SK-N-SH (cell line): ENCODE measurements around the gene ASB9. TPM values are rescaled to one million over a fixed set of nuclear protein-coding genes. Genes with fewer than 3 reads are reported as not detected.

ENCODE experiments used
- CTCF ChIA-PET: fragments of 300-600, 350-600 bp; formaldehyde crosslinking; extraction: SDS; loops from one replicate; lab custom pipeline; 2021; lab: Yijun Ruan, JAX
- POLR2A ChIA-PET: fragments of 350-600 bp; sonication (Branson Sonifier 250); formaldehyde crosslinking; extraction: SDS; loops from one replicate; lab custom pipeline; 2020; ENCODE audit warnings: antibody characterized with exemption, inconsistent platforms; lab: Yijun Ruan, JAX
- DNase-seq: peaks from one replicate; pipeline ENCODE4 v3.0.0; 2012
- H2AFZ ChIP-seq: fragments of 200-600 bp; sonication (generic); 2 replicates; pipeline ENCODE4 v1.8.1; 2016; ENCODE audit warnings: antibody characterized with exemption, mild to moderate bottlenecking, low read depth
- H3F3A ChIP-seq: fragments of 200-600 bp; sonication (generic); replicated peaks from 2 replicates; pipeline ENCODE3; 2016; ENCODE audit warnings: antibody characterized with exemption, mild to moderate bottlenecking; ENCODE audit not compliant: insufficient read depth
- H3K27ac ChIP-seq, 2 experiments: fragments of 200-500 bp in 1 of 2; fragments of 200-600 bp in 1 of 2; sonication (Bioruptor generic) in 1 of 2; sonication (generic), shearing (Covaris generic) in 1 of 2; 2 replicates each; pipeline versions ENCODE4 v1.5.1 to v1.6.1; 2014 to 2016; ENCODE audit warnings: low read depth in 2 of 2, inconsistent platforms in 1 of 2, low read length in 1 of 2, mild to moderate bottlenecking in 1 of 2, mixed read lengths in 1 of 2
- H3K27me3 ChIP-seq: fragments of 200-600 bp; sonication (generic), shearing (Covaris generic); 2 replicates; pipeline ENCODE4 v1.6.1; 2016; ENCODE audit warnings: mixed run types; ENCODE audit not compliant: insufficient read depth
- H3K36me3 ChIP-seq, 2 experiments: fragments of 200-500 bp in 1 of 2; fragments of 200-600 bp in 1 of 2; sonication (Bioruptor generic) in 1 of 2; sonication (generic) in 1 of 2; replicated peaks in 1 of 2; 2 replicates each; pipeline versions ENCODE3 to v1.5.1; 2014 to 2016; ENCODE audit warnings: low read length in 1 of 2, mild to moderate bottlenecking in 1 of 2; ENCODE audit not compliant: insufficient read depth in 2 of 2, control insufficient read depth in 1 of 2
- H3K4me1 ChIP-seq, 2 experiments: fragments of 200-500 bp in 1 of 2; fragments of 200-600 bp in 1 of 2; sonication (Bioruptor generic) in 1 of 2; sonication (generic), shearing (Covaris generic) in 1 of 2; 2 replicates each; pipeline versions ENCODE4 v1.5.1 to v1.6.1; 2014 to 2016; ENCODE audit warnings: low read depth in 1 of 2, low read length in 1 of 2, mixed run types in 1 of 2; ENCODE audit not compliant: insufficient read depth in 2 of 2, control insufficient read depth in 1 of 2
- H3K4me2 ChIP-seq: fragments of 200-600 bp; sonication (generic), shearing (Covaris generic); 2 replicates; pipeline ENCODE4 v1.6.1; 2017; ENCODE audit warnings: mixed run types
- H3K4me3 ChIP-seq, 2 experiments: fragments of 200-500 bp in 1 of 2; fragments of 200-600 bp in 1 of 2; sonication (Bioruptor generic) in 1 of 2; sonication (generic), shearing (Covaris generic) in 1 of 2; 2 replicates each; pipeline versions ENCODE4 v1.5.1 to v1.8.1; 2014 to 2016; ENCODE audit warnings: low read depth in 2 of 2, inconsistent platforms in 1 of 2, low read length in 1 of 2, mild to moderate bottlenecking in 1 of 2, mixed read lengths in 1 of 2, moderate library complexity in 1 of 2
- H3K79me2 ChIP-seq: fragments of 200-600 bp; sonication (generic); 2 replicates; pipeline ENCODE4 v1.8.1; 2017; ENCODE audit warnings: mild to moderate bottlenecking; ENCODE audit not compliant: insufficient read depth
- H3K9ac ChIP-seq: fragments of 200-600 bp; sonication (generic); 2 replicates; pipeline ENCODE4 v1.6.1; 2017; ENCODE audit warnings: mixed run types
- H3K9me2 ChIP-seq: fragments of 200-600 bp; sonication (generic); 2 replicates; pipeline ENCODE4 v1.6.1; 2017; ENCODE audit warnings: mixed run types
- H3K9me3 ChIP-seq: fragments of 200-600 bp; sonication (generic); 2 replicates; pipeline ENCODE4 v1.6.1; 2017; ENCODE audit warnings: mixed run types, mild to moderate bottlenecking, moderate library complexity
- H4K20me1 ChIP-seq: fragments of 200-600 bp; sonication (generic); 2 replicates; pipeline ENCODE4 v1.6.1; 2017; ENCODE audit warnings: mild to moderate bottlenecking, mixed run types; ENCODE audit not compliant: insufficient read depth
- CHD2 ChIP-seq: fragments of 150-350 bp; IDR thresholded peaks from 2 replicates; pipeline ENCODE4 v1.6.1; 2018; ENCODE audit warnings: low read length; ENCODE audit not compliant: partially characterized antibody
- EP300 ChIP-seq, 2 experiments: IDR thresholded peaks; 2 replicates each; pipeline versions ENCODE4 v1.4.0 to v1.6.1; 2012; ENCODE audit warnings: borderline replicate concordance in 1 of 2, low read depth in 1 of 2, low read length in 1 of 2
- EZH2phosphoT487 ChIP-seq: fragments of 200-600 bp; sonication (generic); IDR thresholded peaks from 2 replicates; pipeline ENCODE4 v1.6.1; 2017; ENCODE audit warnings: low read depth, mixed run types, mild to moderate bottlenecking, antibody characterized with exemption, moderate library complexity, borderline replicate concordance
- FOSL2 ChIP-seq: IDR thresholded peaks from 2 replicates; pipeline ENCODE4 v1.4.0; 2012; ENCODE audit warnings: low read depth, mild to moderate bottlenecking, moderate library complexity, borderline replicate concordance
- FOXJ3 ChIP-seq: sonication (generic); formaldehyde crosslinking; IDR thresholded peaks from 2 replicates; pipeline ENCODE4 v1.5.1; 2020; ENCODE audit warnings: mild to moderate bottlenecking, missing genetic modification reagents
- FOXM1 ChIP-seq: IDR thresholded peaks from 2 replicates; pipeline ENCODE4 v1.4.0; 2012; ENCODE audit warnings: low read depth, mild to moderate bottlenecking
- GABPA ChIP-seq: IDR thresholded peaks from 2 replicates; pipeline ENCODE4 v1.4.0; 2012; ENCODE audit warnings: low read depth, mild to moderate bottlenecking
- GATA2 ChIP-seq: sonication (generic); formaldehyde crosslinking; IDR thresholded peaks from 2 replicates; pipeline ENCODE4 v1.5.0; 2020; ENCODE audit warnings: mild to moderate bottlenecking, missing genetic modification reagents
- MAX ChIP-seq: IDR thresholded peaks from 2 replicates; pipeline ENCODE4 v1.4.0; 2012; ENCODE audit warnings: low read depth
- MXI1 ChIP-seq: IDR thresholded peaks from 2 replicates; pipeline ENCODE4 v1.6.1; 2012; ENCODE audit warnings: mild to moderate bottlenecking, low read depth, low read length, improper control_type of control experiment
- POLR2AphosphoS5 ChIP-seq: IDR thresholded peaks from 2 replicates; pipeline ENCODE4 v1.6.1; 2012; ENCODE audit warnings: low read depth, low read length
- RAD21 ChIP-seq: IDR thresholded peaks from 2 replicates; pipeline ENCODE4 v1.6.1; 2012; ENCODE audit warnings: mild to moderate bottlenecking, low read length
- RFX5 ChIP-seq: IDR thresholded peaks from 2 replicates; pipeline ENCODE4 v1.6.1; 2012; ENCODE audit warnings: mild to moderate bottlenecking, improper control_type of control experiment, low read length
- RXRA ChIP-seq: IDR thresholded peaks from 2 replicates; pipeline ENCODE4 v1.4.0; 2012; ENCODE audit warnings: low read depth, mild to moderate bottlenecking, borderline replicate concordance
- TCF12 ChIP-seq: IDR thresholded peaks from 2 replicates; pipeline ENCODE4 v1.4.0; 2012
- TEAD4 ChIP-seq: IDR thresholded peaks from 2 replicates; pipeline ENCODE4 v1.4.0; 2012; ENCODE audit warnings: mild to moderate bottlenecking, borderline replicate concordance; ENCODE audit not compliant: insufficient read depth
- USF1 ChIP-seq: IDR thresholded peaks from 2 replicates; pipeline ENCODE4 v1.4.0; 2012; ENCODE audit warnings: low read depth, borderline replicate concordance
- USF2 ChIP-seq: fragments of 150-350 bp; IDR thresholded peaks from 2 replicates; pipeline ENCODE4 v1.6.1; 2017; ENCODE audit warnings: antibody characterized with exemption, low read length, low read depth, borderline replicate concordance
- WGBS: methylation state at CpG from one replicate; pipeline ENCODE4 v1.1.6; 2017; ENCODE audit warnings: low lambda C conversion rate; 5-methylcytosine and 5-hydroxymethylcytosine counted together
- polyA plus RNA-seq, 3 experiments: library from polyadenylated mRNA; depleted of rRNA; stranded (reverse); fragments of >200 nt; gene quantifications; 2 replicates each; pipeline ENCODE4 v1.2.3, GENCODE V29; 2012
- TF ChIP-seq, protein P1 (sequence below): IDR thresholded peaks from 2 replicates; pipeline ENCODE4 v1.4.0; 2012; ENCODE audit warnings: low read depth, borderline replicate concordance
- TF ChIP-seq, protein P2 (sequence below): IDR thresholded peaks from 2 replicates; pipeline ENCODE4 v1.6.1; 2012; ENCODE audit warnings: mild to moderate bottlenecking, low read depth, low read length, moderate library complexity

ASB9 gene
- polyA plus RNA-seq, 1 of the 3 experiments (the other 2 are of a cell fraction) = 2.5 TPM

DNA sequence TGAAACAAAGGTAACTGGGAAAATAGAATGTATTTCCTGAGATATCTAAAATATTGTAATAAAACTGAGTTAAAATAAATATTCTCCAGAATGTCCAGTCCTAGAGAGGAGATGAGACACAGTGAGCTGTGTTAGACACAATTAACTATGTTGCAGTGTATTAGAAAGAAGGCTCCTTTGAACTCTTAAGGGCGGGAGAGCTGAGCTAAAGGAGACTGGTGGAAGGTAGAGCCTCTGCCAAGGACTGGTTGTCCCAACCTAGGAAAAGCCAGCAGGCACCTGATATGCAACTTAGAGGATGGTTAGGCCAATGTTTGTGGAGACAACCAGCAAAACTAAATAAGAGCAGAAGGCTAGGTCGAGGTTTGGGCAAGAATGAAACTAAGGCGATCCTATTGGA, 41.2 kb upstream of the ASB9 start:
- no peaks in the 10 kb centered on the region for H3K9me2 ChIP-seq
- H3K27me3 ChIP-seq = peaks cover 5% of the 10 kb centered on the region; the same call in 1 of the 2 replicates
- no peak overlapping the region for H3K4me2 ChIP-seq
- TF ChIP-seq TEAD4 = no peak
- no peak for TF ChIP-seq RFX5
- no peak for TF ChIP-seq MXI1
- no peak for TF ChIP-seq RXRA
- TF ChIP-seq, protein P1, sequence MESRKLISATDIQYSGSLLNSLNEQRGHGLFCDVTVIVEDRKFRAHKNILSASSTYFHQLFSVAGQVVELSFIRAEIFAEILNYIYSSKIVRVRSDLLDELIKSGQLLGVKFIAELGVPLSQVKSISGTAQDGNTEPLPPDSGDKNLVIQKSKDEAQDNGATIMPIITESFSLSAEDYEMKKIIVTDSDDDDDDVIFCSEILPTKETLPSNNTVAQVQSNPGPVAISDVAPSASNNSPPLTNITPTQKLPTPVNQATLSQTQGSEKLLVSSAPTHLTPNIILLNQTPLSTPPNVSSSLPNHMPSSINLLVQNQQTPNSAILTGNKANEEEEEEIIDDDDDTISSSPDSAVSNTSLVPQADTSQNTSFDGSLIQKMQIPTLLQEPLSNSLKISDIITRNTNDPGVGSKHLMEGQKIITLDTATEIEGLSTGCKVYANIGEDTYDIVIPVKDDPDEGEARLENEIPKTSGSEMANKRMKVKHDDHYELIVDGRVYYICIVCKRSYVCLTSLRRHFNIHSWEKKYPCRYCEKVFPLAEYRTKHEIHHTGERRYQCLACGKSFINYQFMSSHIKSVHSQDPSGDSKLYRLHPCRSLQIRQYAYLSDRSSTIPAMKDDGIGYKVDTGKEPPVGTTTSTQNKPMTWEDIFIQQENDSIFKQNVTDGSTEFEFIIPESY = no peak
- TF ChIP-seq CHD2 = no peak
- no peak for TF ChIP-seq POLR2AphosphoS5
- no peak for TF ChIP-seq EP300 (IDR thresholded peaks at IDR 0.05; ENCODE audit: borderline replicate concordance in 1 of 2, low read depth in 1 of 2, low read length in 1 of 2)
- no peak for TF ChIP-seq EZH2phosphoT487
- TF ChIP-seq FOXJ3 (CRISPR knock-in tag) = no peak
- TF ChIP-seq TCF12 = no peak
- TF ChIP-seq MAX = no peak
- no peak for TF ChIP-seq USF1
- no peak for TF ChIP-seq RAD21
- no peak for TF ChIP-seq GATA2 (CRISPR knock-in tag)
- TF ChIP-seq, all 33 proteins: peak for 0
- POLR2A ChIA-PET = no interaction called here
- no peak overlapping the region for H2AFZ ChIP-seq
- no peak for DNase-seq
- H3K9me3 ChIP-seq = no peaks in the 10 kb centered on the region
- H3K4me3 ChIP-seq = no peak overlapping the region
- CTCF ChIA-PET = interaction anchor here (1.0 to 3.1 kb wide), 6 partner anchors 8 to 157 kb away, joined by 3 to 10 read pairs (median 4); no protein-coding TSS in a partner anchor
- H3K79me2 ChIP-seq = no peaks in the 10 kb centered on the region
- 49% methylated on average over 3 of the region's 3 CpGs for WGBS
- H3K36me3 ChIP-seq = no peaks in the 10 kb centered on the region
- H3K27ac ChIP-seq = no peak overlapping the region
- no peak overlapping the region for H3K9ac ChIP-seq
- H3K4me1 ChIP-seq = no peaks in the 10 kb centered on the region
- no peaks in the 10 kb centered on the region for H4K20me1 ChIP-seq
- no peaks in the 10 kb centered on the region for H3F3A ChIP-seq

GRCh38 chrX:15310117-15310516, 40.2 kb upstream of the ASB9 start:
- no peaks in the 10 kb centered on the region for H4K20me1 ChIP-seq
- no peak overlapping the region for H3K27ac ChIP-seq
- POLR2A ChIA-PET = no interaction called here
- CTCF ChIA-PET = interaction anchor here (2.6 to 3.1 kb wide), 2 partner anchors 7 to 9 kb away, joined by 9 to 10 read pairs; no protein-coding TSS in a partner anchor
- WGBS = 20% methylated on average over 3 of the region's 3 CpGs
- H3K4me1 ChIP-seq = no peaks in the 10 kb centered on the region
- H3K36me3 ChIP-seq = no peaks in the 10 kb centered on the region
- no peak overlapping the region for H3K4me3 ChIP-seq
- H3K9me3 ChIP-seq = no peaks in the 10 kb centered on the region
- H3K9me2 ChIP-seq = no peaks in the 10 kb centered on the region
- DNase-seq = no peak
- no peaks in the 10 kb centered on the region for H3K79me2 ChIP-seq
- H3K27me3 ChIP-seq = peaks cover 5% of the 10 kb centered on the region; the same call in 1 of the 2 replicates
- H3F3A ChIP-seq = no peaks in the 10 kb centered on the region
- no peak overlapping the region for H2AFZ ChIP-seq
- no peak overlapping the region for H3K9ac ChIP-seq
- no peak overlapping the region for H3K4me2 ChIP-seq
- TF ChIP-seq RFX5 (no peak), FOSL2 (no peak), GABPA (no peak), MXI1 (no peak), EP300 (IDR thresholded peaks at IDR 0.05; ENCODE audit: borderline replicate concordance in 1 of 2, low read depth in 1 of 2, low read length in 1 of 2) (no peak), GATA2 (CRISPR knock-in tag) (no peak), FOXM1 (no peak), TCF12 (no peak), RAD21 (no peak), USF2 (no peak), TEAD4 (no peak)
- TF ChIP-seq, protein P2, sequence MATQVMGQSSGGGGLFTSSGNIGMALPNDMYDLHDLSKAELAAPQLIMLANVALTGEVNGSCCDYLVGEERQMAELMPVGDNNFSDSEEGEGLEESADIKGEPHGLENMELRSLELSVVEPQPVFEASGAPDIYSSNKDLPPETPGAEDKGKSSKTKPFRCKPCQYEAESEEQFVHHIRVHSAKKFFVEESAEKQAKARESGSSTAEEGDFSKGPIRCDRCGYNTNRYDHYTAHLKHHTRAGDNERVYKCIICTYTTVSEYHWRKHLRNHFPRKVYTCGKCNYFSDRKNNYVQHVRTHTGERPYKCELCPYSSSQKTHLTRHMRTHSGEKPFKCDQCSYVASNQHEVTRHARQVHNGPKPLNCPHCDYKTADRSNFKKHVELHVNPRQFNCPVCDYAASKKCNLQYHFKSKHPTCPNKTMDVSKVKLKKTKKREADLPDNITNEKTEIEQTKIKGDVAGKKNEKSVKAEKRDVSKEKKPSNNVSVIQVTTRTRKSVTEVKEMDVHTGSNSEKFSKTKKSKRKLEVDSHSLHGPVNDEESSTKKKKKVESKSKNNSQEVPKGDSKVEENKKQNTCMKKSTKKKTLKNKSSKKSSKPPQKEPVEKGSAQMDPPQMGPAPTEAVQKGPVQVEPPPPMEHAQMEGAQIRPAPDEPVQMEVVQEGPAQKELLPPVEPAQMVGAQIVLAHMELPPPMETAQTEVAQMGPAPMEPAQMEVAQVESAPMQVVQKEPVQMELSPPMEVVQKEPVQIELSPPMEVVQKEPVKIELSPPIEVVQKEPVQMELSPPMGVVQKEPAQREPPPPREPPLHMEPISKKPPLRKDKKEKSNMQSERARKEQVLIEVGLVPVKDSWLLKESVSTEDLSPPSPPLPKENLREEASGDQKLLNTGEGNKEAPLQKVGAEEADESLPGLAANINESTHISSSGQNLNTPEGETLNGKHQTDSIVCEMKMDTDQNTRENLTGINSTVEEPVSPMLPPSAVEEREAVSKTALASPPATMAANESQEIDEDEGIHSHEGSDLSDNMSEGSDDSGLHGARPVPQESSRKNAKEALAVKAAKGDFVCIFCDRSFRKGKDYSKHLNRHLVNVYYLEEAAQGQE = no peak
